HG03432 (cell line): ENCODE measurements around the gene ARFGEF2.
"Not testable (repeated sequence)": the region's sequence is repeated elsewhere in the genome, so short reads cannot be mapped to it uniquely, and the experiment has no call there.

Experiments used
- ATAC-seq: cut with Tn5 transposase; IDR thresholded peaks from one replicate; pipeline ENCODE4 v1.9.1; 2021; ENCODE audit warnings: mild to moderate bottlenecking, moderate library complexity; ENCODE audit not compliant: unreplicated experiment

The ARFGEF2 gene

GRCh38 chr20:49046087-49046900, 124.8 kb downstream of the ARFGEF2 start, which contains the start of gene CSE1L:
Gene CSE1L, plus strand, starts transcription at chr20:49046312. Its CDS starts 12,152 bp downstream, at chr20:49058464.
- ATAC-seq: peak; percentile 86

GRCh38 chr20:49052334-49052733, 130.8 kb downstream of the ARFGEF2 start:
- no peak for ATAC-seq

GRCh38 chr20:49054056-49054643, 132.6 kb downstream of the ARFGEF2 start:
- ATAC-seq: peak; percentile 62

- ATAC-seq: no peak
These were observed 141.8 kb downstream of the ARFGEF2 start for GRCh38 chr20:49063279-49063678.

- ATAC-seq: no peak
These were observed 153.0 kb downstream of the ARFGEF2 start for GRCh38 chr20:49074521-49074920.

- ATAC-seq: no peak
These were observed 156.8 kb downstream of the ARFGEF2 start for GRCh38 chr20:49078310-49078709.

GRCh38 chr20:49082295-49082694, 160.8 kb downstream of the ARFGEF2 start:
- not testable (repeated sequence) for ATAC-seq
